MCF 10A (cell line): ENCODE data around the gene RAB11FIP5. TPM values are rescaled to one million over a fixed set of nuclear protein-coding genes. Genes with fewer than 3 reads are reported as not detected.

Experiments used
- BruUV-seq: library from RNA; stranded (reverse); fragments of 400-500 nt; replicated peaks from 2 replicates; lab custom pipeline; 2021; lab: Mats Ljungman, UMichigan
- CTCF ChIA-PET: fragments of 300-600 bp; sonication (Branson Sonifier 250); formaldehyde crosslinking; extraction: SDS; loops from one replicate; lab custom pipeline; 2021; ENCODE audit warnings: antibody characterized with exemption, inconsistent platforms; lab: Yijun Ruan, JAX
- POLR2A ChIA-PET: fragments of 300-600, 350-650 bp; sonication (Branson Sonifier 250); formaldehyde crosslinking; extraction: SDS; loops from one replicate; lab custom pipeline; 2020; ENCODE audit warnings: antibody characterized with exemption, inconsistent platforms; lab: Yijun Ruan, JAX
- DNase-seq: peaks from one replicate; pipeline ENCODE4 v3.0.0-alpha.2; 2018; ENCODE audit not compliant: unreplicated experiment
- H3K27ac Mint-ChIP-seq: one replicate; pipeline ENCODE4 v1.8.0; 2022; ENCODE audit warnings: mild to moderate bottlenecking, low read depth, mixed read lengths; ENCODE audit not compliant: unreplicated experiment
- H3K27me3 Mint-ChIP-seq: one replicate; pipeline ENCODE4 v1.8.0; 2022; ENCODE audit warnings: mixed read lengths; ENCODE audit not compliant: insufficient read depth, unreplicated experiment
- H3K36me3 Mint-ChIP-seq: one replicate; pipeline ENCODE4 v1.8.0; 2022; ENCODE audit warnings: mild to moderate bottlenecking, moderate library complexity, mixed read lengths; ENCODE audit not compliant: insufficient read depth, unreplicated experiment
- H3K4me1 Mint-ChIP-seq: one replicate; pipeline ENCODE4 v1.8.0; 2022; ENCODE audit warnings: mixed read lengths; ENCODE audit not compliant: insufficient read depth, unreplicated experiment
- H3K4me3 Mint-ChIP-seq: one replicate; pipeline ENCODE4 v1.8.0; 2022; ENCODE audit warnings: mild to moderate bottlenecking, moderate library complexity, mixed read lengths; ENCODE audit not compliant: unreplicated experiment
- H3K9me3 Mint-ChIP-seq: one replicate; pipeline ENCODE4 v1.8.0; 2022; ENCODE audit warnings: mixed read lengths; ENCODE audit not compliant: unreplicated experiment
- CTCF ChIP-seq: fragments of 200-600 bp; IDR thresholded peaks from one replicate; pipeline ENCODE4 v1.8.0; 2022; ENCODE audit warnings: antibody characterized with exemption, mild to moderate bottlenecking; ENCODE audit not compliant: unreplicated experiment
- intact Hi-C: fragments of 100-400 bp; cut with micrococcal nuclease; formaldehyde crosslinking; loops from 2 replicates; pipeline ENCODE4 v1.14.1; 2022
- total RNA-seq: library from RNA; stranded (reverse); gene quantifications from 2 replicates; pipeline ENCODE4 v1.2.3, GENCODE V29; 2022

The RAB11FIP5 gene
- total RNA-seq, 1 experiment from 2014 or later = 36.9 TPM

- CTCF ChIA-PET = interaction anchor here (0.5 to 6.2 kb wide), 32 partner anchors 9 to 1059 kb away, joined by 3 to 92 read pairs (median 6); partner anchors contain the start of genes RAB11FIP5 and SPR
- no peaks in the 10 kb centered on the region for H3K9me3 Mint-ChIP-seq
These were observed 27.8 kb downstream of the RAB11FIP5 start for GRCh38 chr2:73084971-73085370.

GRCh38 chr2:73083886-73084800, 28.6 kb downstream of the RAB11FIP5 start:
- H3K9me3 Mint-ChIP-seq = no peaks in the 10 kb centered on the region
- no peak for DNase-seq
- CTCF ChIA-PET = interaction anchor here (0.5 to 6.2 kb wide), 23 partner anchors 8 to 224 kb away, joined by 3 to 92 read pairs (median 7); partner anchors contain the start of gene RAB11FIP5
- POLR2A ChIA-PET = interaction anchor here (0.5 to 0.6 kb wide), 2 partner anchors 129 to 146 kb away, joined by 3 read pairs; no protein-coding TSS in a partner anchor
- intact Hi-C loops = no loop called here
- H3K36me3 Mint-ChIP-seq = peaks cover 38% of the 10 kb centered on the region
- BruUV-seq = no TSS peak
- peaks cover 8% of the 10 kb centered on the region for H3K4me1 Mint-ChIP-seq
- H3K4me3 Mint-ChIP-seq = no peak overlapping the region
- no peak for TF ChIP-seq CTCF
- H3K27ac Mint-ChIP-seq = no peak overlapping the region
- H3K27me3 Mint-ChIP-seq = no peaks in the 10 kb centered on the region

More at GRCh38 chr2:73084971-73085370, 27.8 kb downstream of the RAB11FIP5 start:
- Mint-ChIP-seq H3K27me3 (no peaks in the 10 kb centered on the region), H3K4me3 (no peak overlapping the region), H3K36me3 (peaks cover 46% of the 10 kb centered on the region), H3K27ac (no peak overlapping the region), H3K4me1 (peaks cover 17% of the 10 kb centered on the region)
- POLR2A ChIA-PET = no interaction called here
- no TSS peak for BruUV-seq
- intact Hi-C loops = loop anchor here (1.0 to 5.0 kb wide), 4 partner anchors 71 to 127 kb away; partner anchors contain the start of gene SMYD5
- no peak for DNase-seq
- no peak for TF ChIP-seq CTCF

- Mint-ChIP-seq H3K4me3 (no peak overlapping the region), H3K4me1 (peaks cover 6% of the 10 kb centered on the region), H3K27ac (no peak overlapping the region), H3K36me3 (peaks cover 27% of the 10 kb centered on the region), H3K27me3 (no peaks in the 10 kb centered on the region), H3K9me3 (no peaks in the 10 kb centered on the region)
- intact Hi-C loops = no loop called here
- ChIA-PET CTCF (interaction anchor here (0.6 to 6.2 kb wide), 8 partner anchors 13 to 129 kb away, joined by 3 to 51 read pairs (median 4); partner anchors contain the start of gene RAB11FIP5), POLR2A (interaction anchor here (1.1 kb wide), 1 partner anchor 31 kb away, joined by 3 read pairs; no protein-coding TSS in a partner anchor)
- no TSS peak for BruUV-seq
- no peak for DNase-seq
- no peak for TF ChIP-seq CTCF
These were observed 30.0 kb downstream of the RAB11FIP5 start for GRCh38 chr2:73082523-73083410.
